HepG2 (cell line): Measurements from ENCODE around the gene MSANTD2. TPM values are rescaled to one million over a fixed set of nuclear protein-coding genes. Genes with fewer than 3 reads are reported as not detected.

ENCODE experiments used
- KDM5A ChIP-seq: fragments of 200-600 bp; sonication (generic); IDR thresholded peaks from 2 replicates; pipeline ENCODE4 v1.7.0; 2018; ENCODE audit warnings: antibody characterized with exemption, mild to moderate bottlenecking, low read length, borderline replicate concordance
- MAX ChIP-seq: IDR thresholded peaks from 2 replicates; pipeline ENCODE4 v1.6.1; 2012; ENCODE audit warnings: inconsistent platforms
- RFXANK ChIP-seq: IDR thresholded peaks from 2 replicates; pipeline ENCODE4 v1.6.1; 2016
- SALL2 ChIP-seq: sonication (generic); formaldehyde crosslinking; IDR thresholded peaks from 2 replicates; pipeline ENCODE4 v1.8.1; 2023; ENCODE audit warnings: mild to moderate bottlenecking, missing genetic modification reagents, inconsistent platforms
- SMAD3 ChIP-seq: sonication (generic); formaldehyde crosslinking; IDR thresholded peaks from 2 replicates; pipeline ENCODE4 v1.4.0; 2020; ENCODE audit warnings: missing genetic modification reagents
- SNAPC5 ChIP-seq: sonication (generic); formaldehyde crosslinking; IDR thresholded peaks from 2 replicates; pipeline ENCODE4 v1.8.1; 2023; ENCODE audit warnings: mild to moderate bottlenecking, missing genetic modification reagents, borderline replicate concordance
- TARDBP ChIP-seq: sonication (generic); formaldehyde crosslinking; IDR thresholded peaks from 2 replicates; pipeline ENCODE4 v1.8.0; 2022; ENCODE audit warnings: mild to moderate bottlenecking, missing genetic modification reagents
- TRIM22 ChIP-seq: fragments of 450-650 bp; IDR thresholded peaks from 2 replicates; pipeline ENCODE4 v1.6.1; 2017
- ZBTB40 ChIP-seq, 2 experiments: fragments of 450-650 bp in 1 of 2; sonication (generic) in 1 of 2; formaldehyde crosslinking in 1 of 2; IDR thresholded peaks; 2 replicates each; pipeline versions ENCODE4 v1.6.1 to v1.8.0; 2016 to 2022; ENCODE audit warnings: antibody characterized with exemption in 1 of 2, mild to moderate bottlenecking in 1 of 2, missing genetic modification reagents in 1 of 2
- ZBTB42 ChIP-seq: sonication (generic); formaldehyde crosslinking; IDR thresholded peaks from 2 replicates; pipeline ENCODE4 v1.5.0; 2020; ENCODE audit warnings: mild to moderate bottlenecking, missing genetic modification reagents
- ZNF33B ChIP-seq: sonication (generic); formaldehyde crosslinking; IDR thresholded peaks from 2 replicates; pipeline ENCODE4 v1.5.1; 2020; ENCODE audit warnings: mild to moderate bottlenecking, missing genetic modification reagents
- ZNF503 ChIP-seq: sonication (generic); formaldehyde crosslinking; IDR thresholded peaks from 2 replicates; pipeline ENCODE4 v1.4.0; 2020; ENCODE audit warnings: missing genetic modification reagents
- ZZZ3 ChIP-seq: sonication (generic); formaldehyde crosslinking; IDR thresholded peaks from 2 replicates; pipeline ENCODE4 v1.4.0; 2020; ENCODE audit warnings: missing genetic modification reagents, mild to moderate bottlenecking, borderline replicate concordance
- polyA plus RNA-seq, 8 experiments: library from polyadenylated mRNA; depleted of rRNA in 3 of 8; stranded (reverse) in 7 of 8; unstranded in 1 of 8; fragments of >200 nt; fragmentation: Illumina TruSeq in 4 of 8; extraction: Trizol in 4 of 8; gene quantifications; 2 replicates each; pipeline versions ENCODE4 v1.2.1 to v1.2.3, GENCODE V29; 2011 to 2016; ENCODE audit warnings: low read depth in 4 of 8, missing spikeins in 1 of 8, mixed read lengths in 1 of 8; ENCODE audit not compliant: insufficient read depth in 1 of 8
- total RNA-seq, 5 experiments: library from RNA; depleted of rRNA; stranded (reverse); fragments of >200 nt; fragmentation: Illumina TruSeq; extraction: Trizol; gene quantifications; 2 replicates each; pipeline ENCODE4 v1.2.3, GENCODE V29; 2016; ENCODE audit warnings: low read depth in 1 of 5

Gene MSANTD2
- total and polyA plus RNA-seq, 2 of the 13 experiments (the other 11 are each of a cell fraction or from before 2014, with no cell fraction given), result 8.7 to 10.1 TPM

- no peak for TF ChIP-seq ZBTB40 (IDR thresholded peaks at IDR 0.05)
- TF ChIP-seq ZBTB40 (CRISPR knock-in tag; IDR thresholded peaks at IDR 0.05), result peak; percentile 60; the same call in 1 of the 2 replicates
- no peak for TF ChIP-seq SNAPC5 (CRISPR knock-in tag)
- no peak for TF ChIP-seq RFXANK (CRISPR knock-in tag)
- TF ChIP-seq SALL2 (CRISPR knock-in tag), result peak; percentile 89
- TF ChIP-seq ZBTB42, result no peak
- peak; percentile 21; the same call in 1 of the 2 replicates for TF ChIP-seq SMAD3 (CRISPR knock-in tag)
- TF ChIP-seq ZNF33B (CRISPR knock-in tag), result peak; percentile 76; the same call in 1 of the 2 replicates
- TF ChIP-seq TARDBP (CRISPR knock-in tag), result peak; percentile 67
- no peak for TF ChIP-seq TRIM22
- peak; percentile 65 for TF ChIP-seq MAX
- peak; percentile 26; the same call in 1 of the 2 replicates for TF ChIP-seq ZNF503 (CRISPR knock-in tag)
- peak; percentile 44; the same call in 1 of the 2 replicates for TF ChIP-seq KDM5A
- peak; percentile 47; the same call in 1 of the 2 replicates for TF ChIP-seq ZZZ3 (CRISPR knock-in tag)
Observed at GRCh38 chr11:124800226-124800929, at the start of gene MSANTD2 (continued).
